DOHH2 (cell line): ENCODE data around the gene PTGDR2.

Experiments used
- H3F3A ChIP-seq: fragments of 200-600 bp; sonication (generic), shearing (Covaris generic); 2 replicates; pipeline ENCODE4 v1.6.0; 2016; ENCODE audit warnings: antibody characterized with exemption, mild to moderate bottlenecking; ENCODE audit not compliant: control insufficient read depth, insufficient read depth
- H3K27ac ChIP-seq: fragments of 200-600 bp; sonication (generic); 2 replicates; pipeline ENCODE4 v1.5.1; 2014; ENCODE audit warnings: low read depth, mild to moderate bottlenecking, low read length, moderate library complexity
- H3K27me3 ChIP-seq: fragments of 200-600 bp; sonication (generic); 2 replicates; pipeline ENCODE4 v1.6.1; 2014; ENCODE audit warnings: mild to moderate bottlenecking, low read length, mixed read lengths; ENCODE audit not compliant: control insufficient read depth
- H3K36me3 ChIP-seq: fragments of 200-600 bp; sonication (generic); 2 replicates; pipeline ENCODE4 v1.6.1; 2014; ENCODE audit warnings: mild to moderate bottlenecking, low read length, moderate library complexity, mixed read lengths; ENCODE audit not compliant: control insufficient read depth
- H3K4me1 ChIP-seq: fragments of 200-600 bp; sonication (generic); 2 replicates; pipeline ENCODE4 v1.6.1; 2014; ENCODE audit warnings: mild to moderate bottlenecking, low read length, mixed read lengths; ENCODE audit not compliant: control insufficient read depth
- H3K4me2 ChIP-seq: fragments of 200-600 bp; sonication (generic); 2 replicates; pipeline ENCODE4 v1.6.0; 2014; ENCODE audit warnings: mild to moderate bottlenecking, low read length, moderate library complexity
- H3K4me3 ChIP-seq: fragments of 200-600 bp; sonication (generic); 2 replicates; pipeline ENCODE4 v1.5.1; 2014; ENCODE audit warnings: mild to moderate bottlenecking, low read length, mixed read lengths
- H3K79me2 ChIP-seq: fragments of 200-600 bp; sonication (generic); 2 replicates; pipeline ENCODE4 v1.6.1; 2014; ENCODE audit warnings: mild to moderate bottlenecking, low read length, mixed read lengths; ENCODE audit not compliant: control insufficient read depth
- H3K9me2 ChIP-seq: fragments of 200-600 bp; sonication (generic); replicated peaks from 2 replicates; pipeline ENCODE4 v1.6.1; 2014; ENCODE audit warnings: mild to moderate bottlenecking, low read length, mixed read lengths; ENCODE audit not compliant: control insufficient read depth
- H3K9me3 ChIP-seq: fragments of 200-600 bp; sonication (generic); 2 replicates; pipeline ENCODE4 v1.6.1; 2014; ENCODE audit warnings: antibody characterized with exemption, low read length, mixed read lengths; ENCODE audit not compliant: control insufficient read depth, insufficient read depth
- H4K20me1 ChIP-seq: fragments of 200-600 bp; sonication (generic); 2 replicates; pipeline ENCODE4 v1.6.0; 2014; ENCODE audit warnings: low read depth, mild to moderate bottlenecking, antibody characterized with exemption, low read length, moderate library complexity; ENCODE audit not compliant: control insufficient read depth, insufficient read depth
- EZH2phosphoT487 ChIP-seq: fragments of 200-600 bp; sonication (generic); IDR thresholded peaks from 2 replicates; pipeline ENCODE4 v1.6.1; 2017; ENCODE audit warnings: borderline replicate concordance, mild to moderate bottlenecking, antibody characterized with exemption, low read length, moderate library complexity, mixed read lengths
- TF ChIP-seq, protein P1 (sequence below): fragments of 200-600 bp; sonication (generic); IDR thresholded peaks from one replicate; pipeline ENCODE4 v1.5.1; 2014; ENCODE audit warnings: antibody characterized with exemption, mild to moderate bottlenecking, low read depth, low read length; ENCODE audit not compliant: poor library complexity, severe bottlenecking

Gene PTGDR2

DNA sequence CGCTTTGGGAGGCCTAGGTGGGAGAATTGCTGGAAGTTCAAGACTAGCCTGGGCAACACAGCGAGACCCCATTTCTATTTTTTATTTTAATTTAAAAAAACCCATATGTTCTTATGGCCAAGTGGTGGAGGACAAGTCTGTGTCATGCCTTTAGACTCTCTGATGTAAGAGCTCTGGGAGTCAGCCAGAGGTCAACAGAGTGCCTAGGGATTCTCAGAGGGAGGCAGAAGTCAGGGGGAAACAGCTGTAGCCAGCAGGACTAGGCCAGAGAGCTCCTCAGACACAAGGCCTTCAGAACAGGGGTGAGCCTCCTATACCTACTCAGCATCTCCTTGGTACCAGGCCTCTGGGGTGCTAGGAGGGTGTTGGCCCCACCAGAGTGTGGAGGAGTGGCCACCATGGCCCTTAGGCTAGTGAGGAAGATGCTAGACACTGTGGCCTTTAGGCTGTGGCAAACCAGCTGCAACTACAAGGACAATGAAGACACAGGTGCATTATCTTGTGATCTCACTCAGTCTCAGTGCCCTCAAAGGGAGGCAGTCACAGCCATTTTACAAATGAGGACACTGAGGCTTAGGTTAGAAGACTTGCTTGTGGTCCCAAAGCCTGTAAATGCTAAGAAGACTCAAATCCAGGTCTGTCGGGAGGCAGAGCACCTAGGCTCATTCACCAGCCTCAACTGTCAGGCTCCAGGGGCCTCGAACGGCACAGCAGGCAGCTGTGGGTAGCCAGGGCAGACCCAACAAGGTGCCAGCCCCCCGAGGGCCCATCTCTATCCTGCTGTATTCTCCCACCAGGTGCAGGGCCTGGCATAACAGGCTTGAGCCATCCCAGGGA is 16.6 kb upstream of the PTGDR2 start:
- H3K79me2 ChIP-seq, result no peaks in the 10 kb centered on the region
- H3K36me3 ChIP-seq, result no peaks in the 10 kb centered on the region
- no peaks in the 10 kb centered on the region for H4K20me1 ChIP-seq
- H3F3A ChIP-seq, result no peaks in the 10 kb centered on the region
- TF ChIP-seq EZH2phosphoT487, result no peak
- TF ChIP-seq, protein P1, sequence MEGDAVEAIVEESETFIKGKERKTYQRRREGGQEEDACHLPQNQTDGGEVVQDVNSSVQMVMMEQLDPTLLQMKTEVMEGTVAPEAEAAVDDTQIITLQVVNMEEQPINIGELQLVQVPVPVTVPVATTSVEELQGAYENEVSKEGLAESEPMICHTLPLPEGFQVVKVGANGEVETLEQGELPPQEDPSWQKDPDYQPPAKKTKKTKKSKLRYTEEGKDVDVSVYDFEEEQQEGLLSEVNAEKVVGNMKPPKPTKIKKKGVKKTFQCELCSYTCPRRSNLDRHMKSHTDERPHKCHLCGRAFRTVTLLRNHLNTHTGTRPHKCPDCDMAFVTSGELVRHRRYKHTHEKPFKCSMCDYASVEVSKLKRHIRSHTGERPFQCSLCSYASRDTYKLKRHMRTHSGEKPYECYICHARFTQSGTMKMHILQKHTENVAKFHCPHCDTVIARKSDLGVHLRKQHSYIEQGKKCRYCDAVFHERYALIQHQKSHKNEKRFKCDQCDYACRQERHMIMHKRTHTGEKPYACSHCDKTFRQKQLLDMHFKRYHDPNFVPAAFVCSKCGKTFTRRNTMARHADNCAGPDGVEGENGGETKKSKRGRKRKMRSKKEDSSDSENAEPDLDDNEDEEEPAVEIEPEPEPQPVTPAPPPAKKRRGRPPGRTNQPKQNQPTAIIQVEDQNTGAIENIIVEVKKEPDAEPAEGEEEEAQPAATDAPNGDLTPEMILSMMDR, result no peak
- H3K9me2 ChIP-seq, result no peaks in the 10 kb centered on the region
- H3K27ac ChIP-seq, result no peak overlapping the region
- H3K27me3 ChIP-seq, result no peaks in the 10 kb centered on the region
- no peak overlapping the region for H3K4me3 ChIP-seq
- H3K4me1 ChIP-seq, result no peaks in the 10 kb centered on the region
- H3K4me2 ChIP-seq, result no peak overlapping the region
- no peaks in the 10 kb centered on the region for H3K9me3 ChIP-seq

DNA sequence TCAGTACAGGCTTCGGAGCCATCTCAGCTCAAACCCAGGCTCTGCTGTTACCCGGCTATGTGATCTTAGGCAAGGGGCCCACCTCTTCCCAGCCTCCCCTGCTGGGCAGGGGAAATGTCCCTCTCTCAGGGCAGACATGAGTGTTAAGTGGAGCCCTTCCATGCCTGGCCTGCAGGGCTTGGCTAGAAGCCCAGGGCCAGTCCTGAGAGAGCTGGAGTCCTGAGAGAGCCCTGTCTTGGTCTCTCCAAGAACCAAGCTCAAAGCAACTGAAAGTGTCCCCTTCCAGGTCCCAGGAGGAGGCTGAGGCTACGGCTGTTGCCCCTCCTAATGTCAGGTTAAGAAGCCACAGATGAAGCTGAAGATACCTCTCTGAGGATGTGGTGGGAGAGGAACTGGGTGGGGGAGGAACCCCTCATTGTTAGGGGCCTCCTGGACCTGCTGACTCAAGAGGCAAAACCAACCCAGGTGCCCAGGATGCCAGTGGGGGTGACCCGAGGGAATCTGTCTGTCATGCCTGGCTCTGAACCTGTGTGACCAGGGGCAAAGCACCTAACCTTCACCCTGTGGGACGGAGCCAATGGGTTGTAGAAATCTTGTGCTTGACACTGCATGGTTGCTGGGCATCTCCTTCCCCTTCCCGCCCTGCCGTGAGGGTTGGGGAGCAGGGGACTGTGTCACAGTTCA is 15.8 kb upstream of the PTGDR2 start:
- Histone ChIP-seq H3K4me2 (no peak overlapping the region), H3K4me3 (no peak overlapping the region), H3K27me3 (no peaks in the 10 kb centered on the region), H3K79me2 (no peaks in the 10 kb centered on the region), H3K4me1 (no peaks in the 10 kb centered on the region), H3F3A (no peaks in the 10 kb centered on the region), H4K20me1 (no peaks in the 10 kb centered on the region), H3K36me3 (no peaks in the 10 kb centered on the region), H3K27ac (no peak overlapping the region), H3K9me2 (no peaks in the 10 kb centered on the region), H3K9me3 (no peaks in the 10 kb centered on the region)
- no peak for TF ChIP-seq EZH2phosphoT487
- TF ChIP-seq, protein P1, result no peak

DNA sequence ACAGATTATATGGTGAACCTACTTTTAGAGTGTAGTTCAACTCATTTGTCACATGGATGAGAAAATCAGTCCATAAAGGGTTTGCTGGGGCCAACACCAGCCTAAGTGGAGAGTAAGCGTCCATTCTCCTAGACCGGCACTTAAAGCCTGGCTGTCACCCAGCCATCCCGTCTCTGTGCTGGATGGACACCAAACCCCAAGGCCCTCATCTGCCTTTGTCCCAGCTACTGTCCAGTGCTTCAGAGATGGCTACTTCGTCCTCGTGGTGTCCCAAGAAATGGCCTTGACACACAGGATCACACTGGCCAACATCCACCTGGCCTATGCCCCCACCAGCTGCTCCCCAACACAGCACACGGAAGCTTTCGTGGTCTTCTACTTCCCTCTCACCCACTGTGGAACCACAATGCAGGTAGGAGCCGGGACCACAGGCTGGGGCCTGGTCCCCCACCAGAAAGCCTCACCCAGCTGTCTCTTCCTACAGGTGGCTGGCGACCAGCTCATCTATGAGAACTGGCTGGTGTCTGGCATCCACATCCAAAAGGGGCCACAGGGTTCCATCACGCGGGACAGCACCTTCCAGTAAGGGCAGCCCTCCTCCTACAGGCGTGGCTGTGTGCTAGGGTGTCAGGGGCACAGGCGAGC is 15.1 kb upstream of the PTGDR2 start:
- H3K27ac ChIP-seq, result no peak overlapping the region
- H3K9me3 ChIP-seq, result no peaks in the 10 kb centered on the region
- no peaks in the 10 kb centered on the region for H3K27me3 ChIP-seq
- no peaks in the 10 kb centered on the region for H3K9me2 ChIP-seq
- H4K20me1 ChIP-seq, result no peaks in the 10 kb centered on the region
- H3K4me3 ChIP-seq, result no peak overlapping the region
- no peak overlapping the region for H3K4me2 ChIP-seq
- H3K79me2 ChIP-seq, result no peaks in the 10 kb centered on the region
- TF ChIP-seq, protein P1, result no peak
- no peak for TF ChIP-seq EZH2phosphoT487
- no peaks in the 10 kb centered on the region for H3K36me3 ChIP-seq
- H3F3A ChIP-seq, result no peaks in the 10 kb centered on the region
- H3K4me1 ChIP-seq, result no peaks in the 10 kb centered on the region
